GM18526 (cell line): Measurements from ENCODE around the gene CSH2.
"Not testable (repeated sequence)": the region's sequence is repeated elsewhere in the genome, so short reads cannot be mapped to it uniquely, and the experiment has no call there.

Source experiments
- POLR2A ChIP-seq: IDR thresholded peaks from 3 replicates; pipeline ENCODE4 v1.6.1; 2011; ENCODE audit not compliant: insufficient read length; ENCODE audit errors: extremely low read depth

Gene CSH2

DNA sequence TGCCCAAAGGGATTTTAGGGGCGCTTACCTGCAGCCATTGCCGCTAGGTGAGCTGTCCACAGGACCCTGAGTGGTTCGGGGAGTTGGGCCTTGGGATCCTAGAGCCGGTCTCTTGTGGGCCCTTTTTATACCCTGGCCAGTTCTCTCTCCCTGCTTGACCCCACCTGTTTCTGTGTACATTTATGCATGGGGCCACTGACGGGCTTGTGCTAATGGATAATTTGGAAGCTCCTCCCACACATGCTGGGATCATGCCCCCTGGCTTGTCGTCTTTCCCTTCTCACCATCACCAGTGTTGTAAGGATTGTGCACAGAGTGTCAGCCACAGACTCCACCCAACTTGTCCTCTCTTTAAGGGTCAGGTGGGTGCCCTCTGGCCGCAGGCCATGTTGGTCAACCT lies at the start of gene CSH2:
CSH2 (minus strand) TSS at position 101 of the 400 bp plus-strand sequence; CDS start at position 38, 63 bp downstream.
- not testable (repeated sequence) for TF ChIP-seq POLR2A

DNA sequence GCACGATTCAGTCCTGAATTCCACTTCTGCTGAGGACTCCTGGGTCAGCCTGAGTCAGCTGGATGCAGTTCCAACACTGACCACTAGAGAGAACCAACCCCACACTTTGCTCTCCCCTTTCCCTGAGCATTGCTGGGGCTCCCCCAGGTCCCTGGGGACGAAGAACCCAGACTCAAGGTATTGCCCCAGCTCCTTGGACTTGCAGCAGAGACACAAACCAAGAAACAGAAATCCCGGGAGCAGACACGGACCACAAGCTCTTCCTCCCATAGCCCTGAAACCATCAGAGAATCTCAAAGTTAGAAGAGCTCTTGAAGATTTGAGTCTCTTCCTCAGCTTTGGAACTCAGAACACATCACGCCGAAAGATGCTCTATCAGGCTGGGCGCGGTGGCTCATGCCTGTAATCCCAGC lies 45.8 kb upstream of the CSH2 start:
- TF ChIP-seq POLR2A: no peak

DNA sequence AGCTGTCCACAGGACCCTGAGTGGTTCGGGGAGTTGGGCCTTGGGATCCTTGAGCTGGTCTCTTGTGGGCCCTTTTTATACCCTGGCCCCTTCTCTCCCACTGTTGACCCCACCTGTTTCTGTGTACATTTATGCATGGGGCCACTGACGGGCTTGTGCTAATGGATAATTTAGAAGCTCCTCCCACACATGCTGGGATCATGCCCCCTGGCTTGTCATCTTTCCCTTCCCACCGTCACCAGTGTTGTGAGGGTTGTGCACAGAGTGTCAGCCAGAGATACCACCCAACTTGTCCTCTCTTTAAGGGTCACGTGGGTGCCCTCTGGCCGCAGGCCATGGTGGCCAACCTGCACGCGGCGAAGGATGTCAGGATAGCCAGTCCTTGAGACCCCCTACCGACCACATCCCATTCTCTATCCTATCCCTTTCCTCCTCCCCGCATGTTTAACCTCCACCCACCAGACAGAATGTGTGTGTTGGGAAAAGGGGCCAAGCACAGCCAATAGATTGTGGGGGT lies 45.4 kb upstream of the CSH2 start, which contains the start of gene GH1:
GH1 (minus strand) TSS at position 51 of the 517 bp plus-strand sequence. CDS start 63 bp downstream, outside the sequence.
- TF ChIP-seq POLR2A: not testable (repeated sequence)

DNA sequence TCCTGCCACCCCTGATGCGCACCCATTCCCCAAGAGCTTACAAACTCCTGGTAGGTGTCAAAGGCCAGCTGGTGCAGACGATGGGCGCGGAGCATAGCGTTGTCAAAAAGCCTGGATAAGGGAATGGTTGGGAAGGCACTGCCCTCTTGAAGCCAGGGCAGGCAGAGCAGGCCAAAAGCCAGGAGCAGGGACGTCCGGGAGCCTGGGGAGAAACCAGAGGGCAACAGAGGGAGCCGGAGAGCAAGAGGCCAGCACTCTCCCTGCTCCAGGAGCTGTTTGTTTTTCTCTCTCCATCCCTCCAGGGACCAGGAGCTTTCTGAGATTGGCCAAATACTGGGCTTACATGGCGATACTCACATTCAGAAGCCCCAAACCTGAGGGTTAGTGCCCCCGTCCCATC lies 44.8 kb upstream of the CSH2 start:
- TF ChIP-seq POLR2A: no peak

DNA sequence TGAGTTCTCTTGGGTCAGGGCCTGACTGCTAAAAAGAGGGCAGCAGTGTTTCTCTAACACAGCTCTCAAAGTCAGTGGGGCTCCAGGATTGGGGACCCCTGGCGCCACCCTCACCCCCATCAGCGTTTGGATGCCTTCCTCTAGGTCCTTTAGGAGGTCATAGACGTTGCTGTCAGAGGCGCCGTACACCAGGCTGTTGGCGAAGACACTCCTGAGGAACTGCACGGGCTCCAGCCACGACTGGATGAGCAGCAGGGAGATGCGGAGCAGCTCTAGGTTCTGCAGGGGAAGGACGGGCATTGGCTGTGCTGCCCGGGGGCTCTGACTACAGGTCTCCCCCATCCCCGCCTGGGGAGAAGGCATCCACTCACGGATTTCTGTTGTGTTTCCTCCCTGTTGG lies 44.2 kb upstream of the CSH2 start:
- no peak for TF ChIP-seq POLR2A

DNA sequence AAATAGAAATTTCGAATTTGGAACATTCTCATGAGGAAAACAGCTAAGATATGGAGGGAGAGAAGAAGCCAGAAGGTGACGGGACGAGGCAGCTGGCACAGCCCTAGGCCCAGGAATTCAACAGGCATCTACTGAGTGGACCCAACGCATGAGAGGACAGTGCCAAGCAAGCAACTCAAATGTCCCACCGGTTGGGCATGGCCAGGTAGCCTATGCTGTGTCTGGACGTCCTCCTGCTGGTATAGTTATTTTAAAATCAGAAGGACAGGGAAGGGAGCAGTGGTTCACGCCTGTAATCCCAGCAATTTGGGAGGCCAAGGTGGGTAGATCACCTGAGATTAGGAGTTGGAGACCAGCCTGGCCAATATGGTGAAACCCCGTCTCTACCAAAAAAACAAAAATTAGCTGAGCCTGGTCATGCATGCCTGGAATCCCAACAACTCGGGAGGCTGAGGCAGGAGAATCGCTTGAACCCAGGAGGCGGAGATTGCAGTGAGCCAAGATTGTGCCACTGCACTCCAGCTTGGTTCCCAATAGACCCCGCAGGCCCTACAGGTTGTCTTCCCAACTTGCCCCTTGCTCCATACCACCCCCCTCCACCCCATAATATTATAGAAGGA lies 43.2 kb upstream of the CSH2 start:
- no peak for TF ChIP-seq POLR2A

DNA sequence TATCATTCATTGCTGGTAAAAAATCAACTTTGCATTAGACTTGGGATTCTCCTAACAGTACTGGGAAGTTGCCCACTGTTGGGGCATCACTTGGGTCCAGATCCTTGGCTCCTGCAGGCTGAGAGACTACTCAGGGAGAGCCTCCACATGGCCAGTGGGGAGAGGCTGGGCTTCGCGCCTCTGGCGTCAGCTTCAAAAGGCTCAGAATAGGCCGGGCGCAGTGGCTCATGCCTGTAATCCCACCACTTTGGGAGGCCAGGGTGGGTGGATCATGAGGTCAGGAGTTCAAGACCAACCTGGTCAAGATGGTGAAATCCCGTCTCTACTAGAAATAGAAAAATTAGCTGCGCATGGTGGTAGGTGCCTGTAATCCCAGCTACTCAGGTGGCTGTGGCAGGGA lies 41.0 kb upstream of the CSH2 start:
- TF ChIP-seq POLR2A: no peak

DNA sequence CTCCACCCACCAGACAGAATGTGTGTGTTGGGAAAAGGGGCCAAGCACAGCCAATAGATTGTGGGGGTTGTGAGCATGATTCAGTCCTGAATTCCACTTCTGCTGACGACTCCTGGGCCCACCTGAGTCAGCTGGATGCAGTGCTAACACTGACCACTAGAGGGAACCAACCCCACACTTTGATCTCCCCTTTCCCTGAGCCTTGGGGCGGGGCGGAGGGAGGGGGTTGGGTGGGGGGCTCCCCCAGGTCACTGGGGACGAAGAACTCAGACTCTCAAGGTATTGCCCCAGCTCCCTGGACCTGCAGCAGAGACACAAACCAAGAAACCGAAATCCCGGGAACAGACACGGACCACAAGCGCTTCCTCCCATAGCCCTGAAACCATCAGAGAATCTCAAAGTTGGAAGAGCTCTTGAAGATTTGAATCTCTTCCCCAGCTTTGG lies 38.2 kb upstream of the CSH2 start:
- no peak for TF ChIP-seq POLR2A

DNA sequence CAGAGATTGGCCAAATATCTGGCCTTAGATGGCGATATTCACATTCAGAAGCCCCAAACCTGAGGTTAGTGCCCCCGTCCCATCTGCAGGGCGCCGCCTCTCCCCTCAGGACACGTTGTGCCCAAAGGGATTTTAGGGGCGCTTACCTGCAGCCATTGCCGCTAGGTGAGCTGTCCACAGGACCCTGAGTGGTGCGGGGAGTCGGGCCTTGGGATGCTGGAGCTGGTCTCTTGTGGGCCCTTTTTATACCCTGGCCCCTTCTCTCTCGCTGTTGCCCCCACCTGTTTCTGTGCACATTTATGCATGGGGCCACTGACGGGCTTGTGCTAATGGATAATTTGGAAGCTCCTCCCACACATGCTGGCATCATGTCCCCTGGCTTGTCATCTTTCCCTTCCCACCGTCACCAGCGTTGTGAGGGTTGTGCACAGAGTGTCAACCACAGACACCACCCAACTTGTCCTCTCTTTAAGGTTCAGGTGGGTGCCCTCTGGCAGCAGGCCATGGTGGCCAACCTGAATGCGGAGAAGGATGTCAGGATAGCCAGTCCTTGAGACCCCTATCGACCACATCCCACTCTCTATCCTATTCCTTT lies 37.7 kb upstream of the CSH2 start, which contains the start of gene CSHL1:
CSHL1 (minus strand) TSS at position 218 of the 595 bp plus-strand sequence; CDS start at position 156, 62 bp downstream.
- no peak for TF ChIP-seq POLR2A

DNA sequence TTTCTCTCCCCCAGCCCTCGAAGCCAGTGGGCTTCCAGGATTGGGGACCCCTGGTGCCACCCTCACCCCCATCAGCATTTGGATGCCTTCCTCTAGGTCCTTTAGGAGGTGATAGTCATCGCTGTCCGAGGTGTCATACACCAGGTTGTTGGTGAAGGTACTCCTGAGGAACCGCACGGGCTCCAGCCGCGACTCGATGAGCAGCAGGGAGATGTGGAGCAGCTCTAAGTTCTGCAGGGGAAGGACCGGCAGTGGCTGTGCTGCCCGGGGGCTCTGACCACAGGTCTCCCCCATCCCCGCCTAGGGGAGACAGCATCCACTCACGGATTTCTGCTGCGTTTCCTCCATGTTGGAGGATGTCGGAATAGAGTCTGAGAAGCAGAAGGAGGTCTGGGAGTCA lies 36.6 kb upstream of the CSH2 start:
- no peak for TF ChIP-seq POLR2A

DNA sequence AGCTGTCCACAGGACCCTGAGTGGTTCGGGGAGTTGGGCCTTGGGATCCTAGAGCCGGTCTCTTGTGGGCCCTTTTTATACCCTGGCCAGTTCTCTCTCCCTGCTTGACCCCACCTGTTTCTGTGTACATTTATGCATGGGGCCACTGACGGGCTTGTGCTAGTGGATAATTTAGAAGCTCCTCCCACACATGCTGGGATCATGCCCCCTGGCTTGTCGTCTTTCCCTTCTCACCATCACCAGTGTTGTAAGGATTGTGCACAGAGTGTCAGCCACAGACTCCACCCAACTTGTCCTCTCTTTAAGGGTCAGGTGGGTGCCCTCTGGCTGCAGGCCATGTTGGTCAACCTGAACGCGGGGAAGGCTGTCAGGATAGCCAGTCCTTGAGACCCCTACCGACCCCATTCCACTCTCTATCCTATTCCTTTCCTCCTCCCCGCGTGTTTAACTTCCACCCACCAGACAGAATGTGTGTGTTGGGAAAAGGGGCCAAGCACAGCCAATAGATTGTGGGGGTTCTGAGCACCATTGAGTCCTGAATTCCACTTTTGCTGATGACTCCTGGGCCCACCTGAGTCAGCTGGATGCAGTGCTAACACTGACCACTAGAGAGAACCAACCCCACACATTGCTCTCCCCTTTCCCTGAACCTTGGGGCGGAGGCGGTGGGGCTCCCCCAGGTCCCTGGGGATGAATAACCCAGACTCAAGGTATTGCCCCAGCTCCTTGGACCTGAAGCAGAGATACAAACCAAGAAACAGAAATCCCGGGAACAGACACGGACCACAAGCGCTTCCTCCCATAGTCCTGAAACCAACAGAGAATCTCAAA lies 23.3 kb upstream of the CSH2 start, which contains the start of gene CSH1:
CSH1 (minus strand) TSS at position 51 of the 831 bp plus-strand sequence. CDS start 63 bp downstream, outside the sequence.
- TF ChIP-seq POLR2A: not testable (repeated sequence)

DNA sequence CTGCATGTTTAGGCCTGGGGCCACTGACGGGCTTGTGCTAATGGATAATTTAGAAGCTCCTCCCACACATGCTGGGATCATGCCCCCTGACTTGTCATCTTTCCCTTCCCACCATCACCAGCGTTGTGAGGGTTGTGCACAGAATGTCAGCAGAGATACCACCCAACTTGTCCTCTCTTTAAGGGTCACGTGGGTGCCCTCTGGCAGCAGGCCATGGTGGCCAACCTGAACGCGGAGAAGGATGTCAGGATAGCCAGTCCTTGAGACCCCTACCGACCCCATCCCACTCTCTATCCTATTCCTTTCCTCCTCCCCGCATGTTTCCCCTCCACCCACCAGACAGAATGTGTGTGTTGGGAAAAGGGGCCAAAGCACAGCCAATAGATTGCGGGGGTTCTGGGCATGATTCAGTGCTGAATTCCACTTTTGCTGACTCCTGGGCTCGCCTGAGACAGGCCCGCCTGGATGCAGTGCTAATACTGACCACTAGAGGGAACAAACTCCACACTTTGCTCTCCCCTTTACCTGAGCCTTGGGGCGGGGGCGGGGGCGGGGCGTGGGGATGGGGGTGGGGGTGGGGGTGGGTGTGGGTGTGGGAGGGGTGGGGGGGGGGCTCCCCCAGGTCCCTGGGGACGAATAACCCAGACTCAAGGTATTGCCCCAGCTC lies 8.6 kb upstream of the CSH2 start, which contains the start of gene GH2:
GH2 (minus strand) TSS at position 10 of the 667 bp plus-strand sequence. CDS start 143 bp downstream, outside the sequence.
- TF ChIP-seq POLR2A: no peak

DNA sequence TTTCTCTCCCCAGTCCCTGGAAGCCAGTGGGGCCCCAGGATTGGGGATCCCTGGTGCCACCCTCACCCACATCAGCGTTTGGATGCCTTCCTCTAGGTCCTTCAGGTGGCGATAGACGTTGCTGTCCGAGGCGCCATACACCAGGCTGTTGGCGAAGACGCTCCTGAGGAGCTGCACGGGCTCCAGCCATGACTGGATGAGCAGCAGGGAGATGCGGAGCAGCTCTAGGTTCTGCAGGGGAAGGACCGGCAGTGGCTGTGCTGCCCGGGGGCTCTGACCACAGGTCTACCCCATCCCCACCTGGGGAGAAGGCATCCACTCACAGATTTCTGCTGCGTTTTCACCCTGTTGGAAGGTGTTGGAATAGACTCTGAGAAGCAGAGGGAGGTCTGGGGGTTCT lies 7.2 kb upstream of the CSH2 start:
- TF ChIP-seq POLR2A: no peak

DNA sequence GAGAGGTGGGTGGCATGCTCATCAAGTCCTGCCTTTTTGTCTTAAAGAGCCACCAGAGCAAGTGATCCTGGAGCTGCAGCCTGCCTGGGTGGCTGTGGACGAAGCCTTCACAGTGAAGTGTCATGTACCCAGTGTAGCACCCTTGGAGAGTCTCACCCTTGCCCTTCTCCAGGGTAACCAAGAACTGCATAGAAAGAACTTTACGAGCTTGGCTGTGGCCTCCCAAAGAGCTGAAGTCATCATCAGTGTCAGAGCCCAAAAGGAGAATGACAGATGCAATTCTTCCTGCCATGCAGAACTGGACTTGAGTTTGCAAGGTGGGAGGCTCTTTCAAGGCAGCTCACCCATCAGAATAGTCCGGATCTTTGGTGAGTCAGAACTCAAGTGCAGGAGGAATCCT lies 14.2 kb downstream of the CSH2 start:
- TF ChIP-seq POLR2A: no peak

DNA sequence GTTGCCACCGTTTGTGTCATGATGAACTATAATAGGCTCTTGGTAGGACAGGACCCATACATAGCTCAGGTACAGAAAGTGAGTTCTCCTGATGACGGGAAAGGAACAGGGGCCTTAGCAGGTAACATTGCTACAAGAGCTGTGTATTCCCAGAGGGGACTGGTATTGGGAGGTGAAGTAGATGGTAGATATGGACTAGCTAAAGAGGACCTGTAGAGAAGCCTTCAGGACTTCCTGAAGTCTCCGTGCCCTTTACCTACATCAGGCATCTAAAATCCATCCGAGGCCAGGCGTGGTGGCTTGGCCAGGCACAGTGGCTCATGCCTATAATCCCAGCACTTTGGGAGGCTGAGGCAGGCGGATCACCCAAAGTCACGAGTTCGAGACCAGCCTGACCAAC lies 18.3 kb downstream of the CSH2 start:
- TF ChIP-seq POLR2A: no peak
